Activated CD4-positive, CD25-positive, alpha-beta regulatory T cell treated with anti-CD3 and anti-CD28 coated beads, Interleukin-2, amount 50 U/mL, for 16 hours (primary cell): ENCODE results near the gene C11orf21.
"Not testable (repeated sequence)": the region's sequence is repeated elsewhere in the genome, so short reads cannot be mapped to it uniquely, and the experiment has no call there.

Experiments used
- DNase-seq: peaks from one replicate; pipeline ENCODE4 v3.0.0-alpha.2; 2020; ENCODE audit warnings: low read depth, low spot score

C11orf21 gene

GRCh38 chr11:2301631-2302305, at the start of gene C11orf21, which contains the start of gene TSPAN32:
Gene C11orf21 (minus strand): TSS chr11:2301918. CDS start chr11:2301808, 110 bp downstream.
Gene TSPAN32 (plus strand): TSS chr11:2302013. CDS start chr11:2302150, 137 bp downstream.
- DNase-seq, result peak; percentile 32

GRCh38 chr11:2348986-2349385, 47.3 kb upstream of the C11orf21 start:
- DNase-seq, result no peak

- no peak for DNase-seq
Measured at GRCh38 chr11:2347308-2347830, 45.7 kb upstream of the C11orf21 start.

GRCh38 chr11:2346586-2347307, 45.0 kb upstream of the C11orf21 start:
- DNase-seq, result no peak

GRCh38 chr11:2346014-2346413, 44.3 kb upstream of the C11orf21 start:
- DNase-seq, result no peak

GRCh38 chr11:2345050-2345449, 43.3 kb upstream of the C11orf21 start:
- DNase-seq, result no peak

- no peak for DNase-seq
Measured at GRCh38 chr11:2343502-2343901, 41.8 kb upstream of the C11orf21 start.

GRCh38 chr11:2342981-2343380, 41.3 kb upstream of the C11orf21 start:
- no peak for DNase-seq

GRCh38 chr11:2342557-2342956, 40.8 kb upstream of the C11orf21 start:
- no peak for DNase-seq

GRCh38 chr11:2338760-2339159, 37.0 kb upstream of the C11orf21 start:
- DNase-seq, result not testable (repeated sequence)

GRCh38 chr11:2335286-2335685, 33.6 kb upstream of the C11orf21 start:
- not testable (repeated sequence) for DNase-seq

- DNase-seq, result not testable (repeated sequence)
Measured at GRCh38 chr11:2333486-2334205, 31.9 kb upstream of the C11orf21 start.

GRCh38 chr11:2332569-2332968, 30.9 kb upstream of the C11orf21 start:
- DNase-seq, result not testable (repeated sequence)

GRCh38 chr11:2331404-2331803, 29.7 kb upstream of the C11orf21 start:
- no peak for DNase-seq

- DNase-seq, result no peak
Measured at GRCh38 chr11:2330696-2331095, 29.0 kb upstream of the C11orf21 start.

- DNase-seq, result no peak
Measured at GRCh38 chr11:2329551-2329950, 27.8 kb upstream of the C11orf21 start.

GRCh38 chr11:2328656-2329354, 27.1 kb upstream of the C11orf21 start:
- no peak for DNase-seq

GRCh38 chr11:2328021-2328420, 26.3 kb upstream of the C11orf21 start:
- no peak for DNase-seq

- DNase-seq, result no peak
Measured at GRCh38 chr11:2327032-2327431, 25.3 kb upstream of the C11orf21 start.

GRCh38 chr11:2325719-2326118, 24.0 kb upstream of the C11orf21 start:
- no peak for DNase-seq

GRCh38 chr11:2325123-2325522, 23.4 kb upstream of the C11orf21 start:
- DNase-seq, result no peak

- DNase-seq, result no peak
Measured at GRCh38 chr11:2321311-2321683, 19.6 kb upstream of the C11orf21 start.
